Measurements from ENCODE around the gene FAM193A.
"Not testable (repeated sequence)": the region's sequence is repeated elsewhere in the genome, so short reads cannot be mapped to it uniquely, and the experiment has no call there.

The FAM193A gene

GRCh38 chr4:2754848-2755819, 218.7 kb downstream of the FAM193A start:
- no peak for DNase-seq

- peak; percentile 57 for DNase-seq
Measured at GRCh38 chr4:2755821-2756690, 219.6 kb downstream of the FAM193A start, which contains the start of gene TNIP2. Gene TNIP2 (minus strand): TSS chr4:2756336. CDS start chr4:2756289, 47 bp downstream.

- no peak for DNase-seq
Measured at GRCh38 chr4:2756691-2757350, 220.4 kb downstream of the FAM193A start.

GRCh38 chr4:2757426-2757825, 221.0 kb downstream of the FAM193A start:
- DNase-seq: no peak

GRCh38 chr4:2761035-2761923, 224.8 kb downstream of the FAM193A start:
- no peak for DNase-seq

- no peak for DNase-seq
Measured at GRCh38 chr4:2762048-2762447, 225.6 kb downstream of the FAM193A start.

- DNase-seq: not testable (repeated sequence)
Measured at GRCh38 chr4:2762486-2763370, 226.3 kb downstream of the FAM193A start.

GRCh38 chr4:2763511-2763967, 227.1 kb downstream of the FAM193A start:
- DNase-seq: no peak

- no peak for DNase-seq
Measured at GRCh38 chr4:2765832-2766526, 229.5 kb downstream of the FAM193A start.

GRCh38 chr4:2767046-2767704, 230.7 kb downstream of the FAM193A start:
- DNase-seq: no peak

- DNase-seq: no peak
Measured at GRCh38 chr4:2767705-2768074, 231.2 kb downstream of the FAM193A start.

- no peak for DNase-seq
Measured at GRCh38 chr4:2768124-2768523, 231.7 kb downstream of the FAM193A start.

- DNase-seq: no peak
Measured at GRCh38 chr4:2768921-2769336, 232.5 kb downstream of the FAM193A start.

GRCh38 chr4:2771264-2771663, 234.8 kb downstream of the FAM193A start:
- no peak for DNase-seq

- DNase-seq: not testable (repeated sequence)
Measured at GRCh38 chr4:2780643-2781042, 244.2 kb downstream of the FAM193A start.

- no peak for DNase-seq
Measured at GRCh38 chr4:2781911-2782310, 245.5 kb downstream of the FAM193A start.
